Measurements from ENCODE around the gene MED12L.

Gene MED12L

GRCh38 chr3:151462278-151462780, 376.9 kb downstream of the MED12L start:
- DNase-seq (ENCODE audit: low read depth) = no peak

GRCh38 chr3:151462991-151463390, 377.5 kb downstream of the MED12L start:
- no peak for DNase-seq (ENCODE audit: low read depth)

- DNase-seq (ENCODE audit: low read depth) = no peak
Observed at GRCh38 chr3:151467069-151467468, 381.6 kb downstream of the MED12L start.

GRCh38 chr3:151468284-151468917, 382.9 kb downstream of the MED12L start:
- DNase-seq (ENCODE audit: low read depth) = peak; percentile 22

- no peak for DNase-seq (ENCODE audit: low read depth)
Observed at GRCh38 chr3:151476344-151477018, 391.0 kb downstream of the MED12L start.

- no peak for DNase-seq (ENCODE audit: low read depth)
Observed at GRCh38 chr3:151477591-151478334, 392.3 kb downstream of the MED12L start.

GRCh38 chr3:151478335-151478697, 392.9 kb downstream of the MED12L start:
- DNase-seq (ENCODE audit: low read depth) = no peak

- DNase-seq (ENCODE audit: low read depth) = no peak
Observed at GRCh38 chr3:151479452-151479851, 394.0 kb downstream of the MED12L start.

GRCh38 chr3:151480492-151480891, 395.0 kb downstream of the MED12L start:
- no peak for DNase-seq (ENCODE audit: low read depth)

GRCh38 chr3:151483488-151483887, 398.0 kb downstream of the MED12L start:
- DNase-seq (ENCODE audit: low read depth) = no peak

GRCh38 chr3:151483961-151484520, 398.6 kb downstream of the MED12L start:
- DNase-seq (ENCODE audit: low read depth) = no peak
